ENCODE results near the gene UBE2L3. TPM values are rescaled to one million over a fixed set of nuclear protein-coding genes. Genes with fewer than 3 reads are reported as not detected.

The UBE2L3 gene
- total and polyA plus RNA-seq, 2 of the 13 experiments (the other 11 are each of a cell fraction or from before 2014, with no cell fraction given) = 30.2 to 58.1 TPM

DNA sequence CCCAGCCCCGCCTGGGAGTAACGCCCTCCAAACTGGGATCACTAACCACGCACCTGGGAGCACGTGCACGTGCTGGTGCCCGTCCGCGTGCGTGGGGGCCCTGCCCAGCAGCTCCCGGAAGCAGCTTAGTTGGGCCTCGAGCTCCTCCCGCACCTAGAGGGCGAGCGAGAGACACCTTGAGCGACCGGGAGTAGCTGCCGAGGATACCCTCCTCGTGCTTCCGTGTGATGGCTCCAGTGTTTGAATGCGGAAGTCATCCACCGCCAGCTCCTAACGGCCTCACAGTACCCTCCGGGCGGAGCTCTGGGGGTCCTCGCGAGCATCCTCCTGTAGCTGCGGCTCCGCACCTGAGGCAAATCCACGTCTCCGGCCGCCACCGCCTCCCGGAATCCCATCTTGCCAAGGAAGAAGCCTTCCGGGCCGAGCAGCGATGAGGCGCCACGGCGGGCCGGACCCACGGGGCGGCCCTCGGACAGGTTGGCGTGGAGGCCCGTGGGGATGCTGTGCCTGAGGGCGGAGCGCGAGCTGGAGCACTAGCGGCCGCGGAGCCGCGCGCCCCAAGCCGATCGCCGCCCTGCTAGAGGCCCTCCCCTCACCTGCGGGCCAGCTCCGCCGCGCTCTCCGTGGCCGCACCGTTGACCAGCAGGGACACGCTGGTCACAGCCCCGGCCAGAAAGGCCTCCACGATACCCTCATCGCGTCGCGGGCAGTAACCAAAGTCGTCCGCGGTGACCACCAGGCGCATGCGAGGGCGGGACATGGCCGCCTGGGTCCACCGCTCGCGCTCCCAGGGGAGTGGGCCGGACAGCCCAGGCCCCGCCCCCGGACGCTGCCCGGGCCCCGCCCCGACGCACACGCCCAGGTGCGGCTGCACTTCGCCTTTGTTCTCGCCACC lies 62.0 kb downstream of the UBE2L3 start, which contains the start of gene YDJC (continued):
- no peak for TF ChIP-seq EED (CRISPR knock-in tag; IDR thresholded peaks at IDR 0.05)
- no peak for TF ChIP-seq TCF12 (IDR thresholded peaks at IDR 0.05)
- TF ChIP-seq TCF12 (CRISPR knock-in tag; IDR thresholded peaks at IDR 0.05) = no peak; the same call in 1 of the 2 replicates
- TF ChIP-seq SATB2 (CRISPR knock-in tag; IDR thresholded peaks at IDR 0.05) = peak; percentile 82
- peak; percentile 95 for TF ChIP-seq ARNTL (CRISPR knock-in tag; IDR thresholded peaks at IDR 0.05)
- peak; percentile 89; the same call in 1 of the 2 replicates for TF ChIP-seq NRL (CRISPR knock-in tag; IDR thresholded peaks at IDR 0.05; ENCODE audit: borderline replicate concordance)
- TF ChIP-seq MBD4 (IDR thresholded peaks at IDR 0.05; ENCODE audit: borderline replicate concordance, low read length) = no peak
- no peak for TF ChIP-seq ATM (IDR thresholded peaks at IDR 0.05; ENCODE audit: borderline replicate concordance)
- TF ChIP-seq, protein P1, sequence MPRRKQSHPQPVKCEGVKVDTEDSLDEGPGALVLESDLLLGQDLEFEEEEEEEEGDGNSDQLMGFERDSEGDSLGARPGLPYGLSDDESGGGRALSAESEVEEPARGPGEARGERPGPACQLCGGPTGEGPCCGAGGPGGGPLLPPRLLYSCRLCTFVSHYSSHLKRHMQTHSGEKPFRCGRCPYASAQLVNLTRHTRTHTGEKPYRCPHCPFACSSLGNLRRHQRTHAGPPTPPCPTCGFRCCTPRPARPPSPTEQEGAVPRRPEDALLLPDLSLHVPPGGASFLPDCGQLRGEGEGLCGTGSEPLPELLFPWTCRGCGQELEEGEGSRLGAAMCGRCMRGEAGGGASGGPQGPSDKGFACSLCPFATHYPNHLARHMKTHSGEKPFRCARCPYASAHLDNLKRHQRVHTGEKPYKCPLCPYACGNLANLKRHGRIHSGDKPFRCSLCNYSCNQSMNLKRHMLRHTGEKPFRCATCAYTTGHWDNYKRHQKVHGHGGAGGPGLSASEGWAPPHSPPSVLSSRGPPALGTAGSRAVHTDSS (CRISPR knock-in tag; conservative IDR thresholded peaks at IDR 0.05) = 0 out of 2 replicates have a peak, but pooled peaks have one; percentile 63
- TF ChIP-seq, protein P2, sequence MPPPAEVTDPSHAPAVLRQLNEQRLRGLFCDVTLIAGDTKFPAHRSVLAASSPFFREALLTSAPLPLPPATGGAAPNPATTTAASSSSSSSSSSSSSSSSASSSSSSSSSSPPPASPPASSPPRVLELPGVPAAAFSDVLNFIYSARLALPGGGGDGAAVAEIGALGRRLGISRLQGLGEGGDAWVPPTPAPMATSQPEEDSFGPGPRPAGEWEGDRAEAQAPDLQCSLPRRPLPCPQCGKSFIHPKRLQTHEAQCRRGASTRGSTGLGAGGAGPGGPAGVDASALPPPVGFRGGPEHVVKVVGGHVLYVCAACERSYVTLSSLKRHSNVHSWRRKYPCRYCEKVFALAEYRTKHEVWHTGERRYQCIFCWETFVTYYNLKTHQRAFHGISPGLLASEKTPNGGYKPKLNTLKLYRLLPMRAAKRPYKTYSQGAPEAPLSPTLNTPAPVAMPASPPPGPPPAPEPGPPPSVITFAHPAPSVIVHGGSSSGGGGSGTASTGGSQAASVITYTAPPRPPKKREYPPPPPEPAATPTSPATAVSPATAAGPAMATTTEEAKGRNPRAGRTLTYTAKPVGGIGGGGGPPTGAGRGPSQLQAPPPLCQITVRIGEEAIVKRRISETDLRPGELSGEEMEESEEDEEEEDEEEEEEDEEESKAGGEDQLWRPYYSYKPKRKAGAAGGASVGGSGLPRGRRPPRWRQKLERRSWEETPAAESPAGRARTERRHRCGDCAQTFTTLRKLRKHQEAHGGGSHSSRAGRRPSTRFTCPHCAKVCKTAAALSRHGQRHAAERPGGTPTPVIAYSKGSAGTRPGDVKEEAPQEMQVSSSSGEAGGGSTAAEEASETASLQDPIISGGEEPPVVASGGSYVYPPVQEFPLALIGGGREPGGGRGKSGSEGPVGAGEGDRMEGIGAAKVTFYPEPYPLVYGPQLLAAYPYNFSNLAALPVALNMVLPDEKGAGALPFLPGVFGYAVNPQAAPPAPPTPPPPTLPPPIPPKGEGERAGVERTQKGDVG (CRISPR knock-in tag; IDR thresholded peaks at IDR 0.05; ENCODE audit: borderline replicate concordance) = peak; percentile 85; the same call in 1 of the 2 replicates
- TF ChIP-seq, protein P3, sequence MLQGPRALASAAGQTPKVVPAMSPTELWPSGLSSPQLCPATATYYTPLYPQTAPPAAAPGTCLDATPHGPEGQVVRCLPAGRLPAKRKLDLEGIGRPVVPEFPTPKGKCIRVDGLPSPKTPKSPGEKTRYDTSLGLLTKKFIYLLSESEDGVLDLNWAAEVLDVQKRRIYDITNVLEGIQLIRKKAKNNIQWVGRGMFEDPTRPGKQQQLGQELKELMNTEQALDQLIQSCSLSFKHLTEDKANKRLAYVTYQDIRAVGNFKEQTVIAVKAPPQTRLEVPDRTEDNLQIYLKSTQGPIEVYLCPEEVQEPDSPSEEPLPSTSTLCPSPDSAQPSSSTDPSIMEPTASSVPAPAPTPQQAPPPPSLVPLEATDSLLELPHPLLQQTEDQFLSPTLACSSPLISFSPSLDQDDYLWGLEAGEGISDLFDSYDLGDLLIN (CRISPR knock-in tag; IDR thresholded peaks at IDR 0.05; ENCODE audit: borderline replicate concordance) = peak; percentile 73; the same call in 1 of the 2 replicates
- peak; percentile 87 for TF ChIP-seq POLR2AphosphoS5 (IDR thresholded peaks at IDR 0.05; ENCODE audit: low read depth, low read length)
- peak; percentile 26; the same call in 1 of the 2 replicates for TF ChIP-seq ZBTB42 (CRISPR knock-in tag; IDR thresholded peaks at IDR 0.05)
- peak; percentile 43; the same call in 1 of the 2 replicates for TF ChIP-seq ZKSCAN8 (CRISPR knock-in tag; IDR thresholded peaks at IDR 0.05; ENCODE audit: borderline replicate concordance)
- peak; percentile 85; the same call in 1 of the 2 replicates for TF ChIP-seq ZNF615 (CRISPR knock-in tag; IDR thresholded peaks at IDR 0.05; ENCODE audit: borderline replicate concordance)
- TF ChIP-seq SMC3 (IDR thresholded peaks at IDR 0.05; ENCODE audit: low read length) = no peak
- TF ChIP-seq ARNT2 (CRISPR knock-in tag; IDR thresholded peaks at IDR 0.05; ENCODE audit: low read depth) = peak; percentile 92
- peak; percentile 71; the same call in 1 of the 2 replicates for TF ChIP-seq KMT2B (CRISPR knock-in tag; IDR thresholded peaks at IDR 0.05)
- TF ChIP-seq ZNF383 (CRISPR knock-in tag; IDR thresholded peaks at IDR 0.05; ENCODE audit: borderline replicate concordance) = peak; percentile 67; the same call in 1 of the 2 replicates
- TF ChIP-seq CBFB (CRISPR knock-in tag; IDR thresholded peaks at IDR 0.05) = peak; percentile 63; the same call in 1 of the 2 replicates
- TF ChIP-seq, protein P4, sequence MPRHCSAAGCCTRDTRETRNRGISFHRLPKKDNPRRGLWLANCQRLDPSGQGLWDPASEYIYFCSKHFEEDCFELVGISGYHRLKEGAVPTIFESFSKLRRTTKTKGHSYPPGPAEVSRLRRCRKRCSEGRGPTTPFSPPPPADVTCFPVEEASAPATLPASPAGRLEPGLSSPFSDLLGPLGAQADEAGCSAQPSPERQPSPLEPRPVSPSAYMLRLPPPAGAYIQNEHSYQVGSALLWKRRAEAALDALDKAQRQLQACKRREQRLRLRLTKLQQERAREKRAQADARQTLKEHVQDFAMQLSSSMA (CRISPR knock-in tag; IDR thresholded peaks at IDR 0.05) = peak; percentile 99
